Esophagus muscularis mucosa (tissue), 4 donors: ENCODE data around the gene MAP3K3. TPM values are rescaled to one million over a fixed set of nuclear protein-coding genes. Genes with fewer than 3 reads are reported as not detected.

Experiments used
- DNase-seq: peaks from one replicate; pipeline ENCODE4 v3.0.0-alpha.2; 2017; ENCODE audit errors: extremely low spot score
- H3K27ac ChIP-seq, 4 donors: fragments of 200-600 bp; sonication (generic); replicated peaks in 1 of 4; 1 replicate in 3 of 4; 2 replicates in 1 of 4; pipeline ENCODE4 v1.5.1; 2016 to 2019; ENCODE audit warnings: mild to moderate bottlenecking in 1 of 4
- H3K27me3 ChIP-seq, 4 donors: fragments of 200-600 bp; sonication (generic); one replicate each; pipeline versions ENCODE4 v1.5.1 to v1.6.0; 2016 to 2019
- H3K36me3 ChIP-seq, 4 donors: fragments of 200-600 bp; sonication (generic); one replicate each; pipeline ENCODE4 v1.5.1; 2016 to 2019
- H3K4me1 ChIP-seq, 4 donors: fragments of 200-600 bp; sonication (generic); one replicate each; pipeline ENCODE4 v1.5.1; 2016 to 2019
- H3K4me3 ChIP-seq, 4 donors: fragments of 200-600 bp; sonication (generic); 1 replicate in 2 of 4; 2 replicates in 2 of 4; pipeline ENCODE4 v1.5.1; 2016 to 2019; ENCODE audit warnings: mild to moderate bottlenecking in 4 of 4, moderate library complexity in 1 of 4
- H3K9me3 ChIP-seq, 4 donors: fragments of 200-600 bp; sonication (generic); 1 replicate in 3 of 4; 2 replicates in 1 of 4; pipeline ENCODE4 v1.5.1; 2016 to 2019
- CTCF ChIP-seq, 3 experiments: fragments of 200-600 bp in 2 of 3; fragments of 450-650 bp in 1 of 3; sonication (generic) in 2 of 3; IDR thresholded peaks; one replicate each; pipeline ENCODE4 v1.5.1; 2017 to 2019; ENCODE audit warnings: antibody characterized with exemption in 3 of 3, mild to moderate bottlenecking in 2 of 3, moderate library complexity in 1 of 3
- EP300 ChIP-seq: sonication (generic); formaldehyde crosslinking; IDR thresholded peaks from one replicate; pipeline ENCODE4 v1.6.1; 2017; ENCODE audit warnings: antibody characterized with exemption
- POLR2A ChIP-seq: fragments of 450-650 bp; IDR thresholded peaks from one replicate; pipeline ENCODE4 v1.6.1; 2017; ENCODE audit warnings: antibody characterized with exemption, moderate library complexity, mild to moderate bottlenecking, low read depth
- POLR2AphosphoS5 ChIP-seq, 2 donors: sonication (generic); formaldehyde crosslinking; IDR thresholded peaks; one replicate each; pipeline ENCODE4 v1.6.1; 2017; ENCODE audit warnings: antibody characterized with exemption in 2 of 2
- WGBS: methylation state at CpG from one replicate; pipeline ENCODE4 v1.1.5; 2018; 5-methylcytosine and 5-hydroxymethylcytosine counted together
- intact Hi-C: fragments of 100-400 bp; cut with DNase I; formaldehyde crosslinking; loops from one replicate; pipeline ENCODE4 v1.15.1; 2023
- total RNA-seq, 4 donors: library from RNA; depleted of rRNA; stranded (reverse); fragments of >200 nt; gene quantifications; one replicate each; pipeline versions ENCODE4 v1.1.0 to v1.2.1, GENCODE V29; 2016

The MAP3K3 gene
- total RNA-seq, 4 donors from 2014 or later = 67.7 to 132 (median 86.6) TPM

- Histone ChIP-seq H3K4me3 (no peak overlapping the region), H3K27ac (no peak overlapping the region), H3K4me1 (peaks cover 12 to 33% (median 31%) of the 10 kb centered on the region in 4 donors), H3K27me3 (peaks cover 0 to 18% (median 0%) of the 10 kb centered on the region in 4 donors), H3K9me3 (no peaks in the 10 kb centered on the region), H3K36me3 (peaks cover 23 to 66% (median 64%) of the 10 kb centered on the region in 4 donors)
- 90% methylated on average over 11 of the region's 11 CpGs for WGBS
- no peak for DNase-seq
- TF ChIP-seq CTCF (IDR thresholded peaks at IDR 0.05) = no peak
- TF ChIP-seq POLR2A = no peak
- no peak for TF ChIP-seq EP300
- TF ChIP-seq POLR2AphosphoS5 (IDR thresholded peaks at IDR 0.05) = no peak
- intact Hi-C loops = loop anchor here (5.0 kb wide), 1 partner anchor 82 kb away; the partner anchor contains the start of gene MAP3K3
Observed at GRCh38 chr17:63704259-63704576, 82.0 kb downstream of the MAP3K3 start.

- Histone ChIP-seq H3K9me3 (no peaks in the 10 kb centered on the region), H3K27me3 (peaks cover 0 to 12% (median 0%) of the 10 kb centered on the region in 4 donors), H3K4me1 (peaks cover 10 to 27% (median 25%) of the 10 kb centered on the region in 4 donors), H3K27ac (no peak overlapping the region), H3K4me3 (no peak overlapping the region), H3K36me3 (peaks cover 29 to 72% (median 70%) of the 10 kb centered on the region in 4 donors)
- 90% methylated on average over 9 of the region's 9 CpGs for WGBS
- intact Hi-C loops = loop anchor here (5.0 kb wide), 1 partner anchor 83 kb away; the partner anchor contains the start of gene MAP3K3
- no peak for DNase-seq
- TF ChIP-seq EP300 = no peak
- TF ChIP-seq CTCF (IDR thresholded peaks at IDR 0.05) = no peak
- TF ChIP-seq POLR2AphosphoS5 (IDR thresholded peaks at IDR 0.05) = no peak
- TF ChIP-seq POLR2A = no peak
Observed at GRCh38 chr17:63704836-63705235, 82.6 kb downstream of the MAP3K3 start.

GRCh38 chr17:63705657-63706056 is 83.4 kb downstream of the MAP3K3 start:
- intact Hi-C loops = no loop called here
- H3K4me1 ChIP-seq = peaks cover 10 to 20% (median 17%) of the 10 kb centered on the region in 4 donors
- no peak overlapping the region for H3K4me3 ChIP-seq
- no peak for DNase-seq
- no peak for TF ChIP-seq POLR2A
- no peak for TF ChIP-seq POLR2AphosphoS5 (IDR thresholded peaks at IDR 0.05)
- no peak for TF ChIP-seq EP300
- no peak for TF ChIP-seq CTCF (IDR thresholded peaks at IDR 0.05)
- H3K9me3 ChIP-seq = no peaks in the 10 kb centered on the region
- WGBS = 67% methylated on average over 2 of the region's 3 CpGs
- no peak overlapping the region for H3K27ac ChIP-seq
- peaks cover 37 to 80% (median 78%) of the 10 kb centered on the region in 4 donors for H3K36me3 ChIP-seq
- H3K27me3 ChIP-seq = peaks cover 0 to 4% (median 0%) of the 10 kb centered on the region in 4 donors

- Histone ChIP-seq H3K36me3 (peaks cover 46 to 89% (median 87%) of the 10 kb centered on the region in 4 donors), H3K4me3 (no peak overlapping the region), H3K9me3 (no peaks in the 10 kb centered on the region), H3K27me3 (no peaks in the 10 kb centered on the region), H3K27ac (no peak overlapping the region), H3K4me1 (peaks cover 1 to 12% (median 8%) of the 10 kb centered on the region in 4 donors)
- 86% methylated on average over 7 of the region's 7 CpGs for WGBS
- no peak for DNase-seq
- TF ChIP-seq CTCF (IDR thresholded peaks at IDR 0.05) (no peak), EP300 (no peak), POLR2A (no peak), POLR2AphosphoS5 (IDR thresholded peaks at IDR 0.05) (no peak)
- intact Hi-C loops = no loop called here
Observed at GRCh38 chr17:63706336-63707082, 84.3 kb downstream of the MAP3K3 start.
